Measurements from ENCODE around the gene ANKRD34A.

GRCh38 chr1:145937436-145937835 is 26.9 kb downstream of the ANKRD34A start:
- TF ChIP-seq CTCF (conservative IDR thresholded peaks at IDR 0.05; ENCODE audit: low read depth, low read length) (no peak), EZH2phosphoT487 (IDR thresholded peaks at IDR 0.05; ENCODE audit: borderline replicate concordance, low read length) (no peak)
